ENCODE results near the gene RPS21. TPM values are rescaled to one million over a fixed set of nuclear protein-coding genes. Genes with fewer than 3 reads are reported as not detected.

RPS21 gene
- total RNA-seq, 2 donors from 2014 or later, result 1,109 to 1,318 TPM

DNA sequence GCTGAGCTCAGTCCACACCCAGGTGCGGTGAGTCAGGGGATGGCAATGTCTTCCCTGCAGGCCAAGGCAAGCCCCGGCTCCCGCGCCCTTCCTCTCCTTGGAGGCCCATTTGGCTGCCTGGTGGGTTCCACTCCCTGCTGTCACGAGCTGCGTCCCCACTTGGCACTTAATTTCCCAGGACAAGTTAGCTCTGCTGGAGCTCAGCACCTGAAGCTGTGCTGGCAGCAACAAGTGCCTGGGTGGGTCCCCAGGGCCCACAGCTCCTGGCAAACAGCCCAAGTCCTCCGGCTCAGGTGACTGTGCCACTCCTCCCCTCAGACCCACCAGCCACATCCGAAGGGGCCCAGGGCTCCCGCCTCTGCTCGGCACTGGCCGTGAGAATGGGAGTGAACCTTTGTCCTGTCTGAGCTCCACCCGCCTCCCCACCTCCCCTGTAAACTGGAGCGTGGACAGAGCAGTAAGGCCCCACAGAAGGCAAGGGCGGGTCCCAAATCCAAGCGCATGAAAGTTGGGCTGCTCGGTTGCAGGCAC, 36.7 kb upstream of the RPS21 start:
- peak; percentile 41 for DNase-seq (ENCODE audit: low spot score)
- H3K27ac Mint-ChIP-seq, result no peak overlapping the region
- H3K27me3 Mint-ChIP-seq, result peaks cover 0 to 3% of the 10 kb centered on the region in 2 donors
- no peak for ATAC-seq
- no peaks in the 10 kb centered on the region for H3K4me1 Mint-ChIP-seq (ENCODE audit: low read depth in 2 of 2)
- H3K36me3 Mint-ChIP-seq, result peaks cover 7% of the 10 kb centered on the region
- peaks cover 7% of the 10 kb centered on the region for H3K9me3 Mint-ChIP-seq
- H3K4me3 Mint-ChIP-seq, result no peak overlapping the region

DNA sequence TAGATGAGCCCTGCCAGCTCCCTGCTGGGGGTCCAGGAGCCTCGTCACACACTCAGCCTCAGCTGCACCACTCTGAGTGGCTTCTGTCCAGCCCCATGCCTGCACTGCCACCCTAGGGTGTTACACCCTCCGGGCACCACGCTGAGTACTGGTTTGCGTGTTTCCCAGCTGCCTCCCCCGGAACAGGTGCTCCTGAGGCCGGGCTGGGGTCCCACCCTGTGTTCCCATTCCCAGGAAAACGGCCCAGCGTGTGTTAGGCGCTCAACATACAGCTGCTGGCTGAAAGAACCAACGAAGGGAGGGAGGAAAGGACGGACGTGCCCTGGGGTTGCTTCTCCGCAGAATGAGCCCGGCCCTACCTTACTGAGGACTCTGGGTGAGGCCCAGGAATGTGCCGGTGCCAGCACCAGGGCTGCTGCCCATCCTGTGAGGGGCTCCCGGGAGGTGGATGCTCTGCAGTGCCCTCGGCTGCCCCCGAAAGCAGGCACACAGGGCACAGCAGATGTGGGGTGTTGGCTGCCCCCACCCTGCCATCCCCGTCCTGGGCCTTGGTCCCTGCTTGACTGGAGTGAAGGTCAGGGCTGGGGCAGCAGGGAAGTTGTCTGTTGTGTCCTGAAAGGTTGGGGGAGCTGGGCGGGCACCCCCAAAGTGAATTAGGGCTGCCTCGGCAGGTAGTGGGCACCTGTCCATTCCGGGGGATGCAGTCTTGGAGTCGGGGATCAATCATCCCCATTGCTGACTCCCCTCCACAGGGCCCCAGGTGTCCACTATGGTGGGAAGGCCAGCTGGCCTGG, 36.1 kb upstream of the RPS21 start:
- H3K4me3 Mint-ChIP-seq, result no peak overlapping the region
- peaks cover 7% of the 10 kb centered on the region for H3K36me3 Mint-ChIP-seq
- no peak overlapping the region for H3K27ac Mint-ChIP-seq
- peaks cover 0 to 3% of the 10 kb centered on the region in 2 donors for H3K27me3 Mint-ChIP-seq
- DNase-seq (ENCODE audit: low spot score) (no peak), ATAC-seq (no peak)
- peaks cover 7% of the 10 kb centered on the region for H3K9me3 Mint-ChIP-seq
- H3K4me1 Mint-ChIP-seq (ENCODE audit: low read depth in 2 of 2), result no peaks in the 10 kb centered on the region

DNA sequence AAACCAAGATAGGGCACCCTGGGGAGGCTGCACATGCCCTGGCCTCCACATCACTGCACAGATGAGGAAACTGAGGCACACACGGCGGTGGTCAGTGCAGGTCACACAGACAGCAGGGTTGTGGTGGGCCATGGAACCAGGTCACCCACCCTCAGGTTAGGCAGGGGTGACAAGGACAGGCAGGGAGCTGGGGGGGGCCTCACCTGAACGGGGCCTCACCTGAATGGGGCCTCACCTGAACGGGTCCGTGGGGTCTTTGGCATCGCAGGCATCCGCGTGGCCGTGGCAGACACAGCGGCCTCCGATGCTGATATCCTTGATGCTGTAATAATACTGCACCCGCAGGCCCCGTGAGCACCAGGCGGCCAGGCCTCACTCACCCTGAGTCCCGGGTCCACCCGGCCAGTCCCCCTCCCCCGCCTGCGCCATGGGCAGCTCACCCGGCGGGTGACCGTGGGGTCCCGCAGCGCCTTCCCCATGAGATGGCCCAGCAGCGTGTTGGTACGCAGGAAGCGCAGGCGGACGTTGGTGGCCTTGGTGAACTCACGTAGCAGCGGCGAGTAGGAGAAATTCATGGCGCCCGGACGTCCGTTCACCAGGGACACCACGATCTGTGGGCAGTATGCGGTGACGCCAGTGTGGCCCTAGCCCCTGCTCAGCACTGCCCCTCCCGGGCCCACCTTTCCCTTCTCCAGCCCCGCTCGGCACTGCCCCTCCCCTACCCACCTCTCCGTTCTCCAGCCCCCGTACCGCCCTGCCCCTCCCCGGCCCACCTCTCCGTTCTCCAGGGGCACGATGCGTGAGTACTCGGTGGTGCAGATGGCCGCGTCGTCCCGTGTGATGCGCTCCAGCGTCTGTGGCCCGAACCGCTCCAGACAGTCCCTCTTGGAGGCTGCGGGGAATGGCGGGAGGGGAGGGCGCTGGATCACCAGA, 35.2 kb upstream of the RPS21 start:
- Mint-ChIP-seq H3K9me3 (peaks cover 7% of the 10 kb centered on the region), H3K4me3 (no peak overlapping the region), H3K27me3 (peaks cover 0 to 3% of the 10 kb centered on the region in 2 donors), H3K27ac (no peak overlapping the region), H3K4me1 (ENCODE audit: low read depth in 2 of 2) (no peaks in the 10 kb centered on the region), H3K36me3 (peaks cover 7% of the 10 kb centered on the region)
- ATAC-seq (no peak), DNase-seq (ENCODE audit: low spot score) (no peak)

DNA sequence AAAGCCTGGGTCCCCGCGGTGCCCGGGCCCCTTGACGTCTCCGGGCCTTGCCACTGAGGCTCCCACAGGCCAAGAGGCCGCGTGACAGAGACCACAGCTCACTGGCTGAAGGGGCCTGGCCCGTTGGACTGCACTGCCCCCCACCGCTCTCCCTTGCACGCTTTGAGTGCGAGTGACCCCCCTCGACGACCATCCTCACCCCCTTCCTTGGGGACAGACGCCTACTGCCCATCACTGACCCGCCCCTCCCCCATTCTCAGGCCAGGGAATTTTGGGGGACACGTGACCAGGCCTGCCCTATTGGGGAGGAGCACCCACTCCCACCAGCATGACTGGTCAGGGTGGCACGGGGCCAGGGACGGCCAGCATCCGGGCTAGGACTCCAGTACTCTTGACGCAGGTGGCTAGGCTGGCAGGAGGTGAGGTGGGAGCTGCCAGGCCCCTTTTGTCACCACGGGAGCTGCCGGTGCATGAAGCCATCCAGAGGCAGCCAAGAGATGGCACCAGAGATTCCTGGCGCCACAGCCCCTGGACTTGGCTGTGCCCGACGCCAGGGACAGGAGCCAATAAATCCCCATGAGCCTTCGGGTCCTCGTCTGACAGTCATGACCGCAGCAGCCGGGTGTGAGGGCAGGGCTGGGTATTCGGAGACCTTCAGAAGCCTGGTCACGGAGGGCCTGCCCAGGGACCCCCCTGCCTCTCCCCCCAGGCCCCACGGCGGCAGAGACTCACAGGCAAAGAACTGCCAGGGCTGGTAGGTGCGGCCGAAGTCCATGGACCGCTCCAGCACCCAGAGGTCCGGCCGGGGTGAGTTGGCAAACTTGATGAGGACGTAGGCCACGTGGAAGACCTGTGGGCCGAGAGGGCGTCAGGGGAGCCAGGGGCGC, 34.3 kb upstream of the RPS21 start:
- Mint-ChIP-seq H3K27me3 (peaks cover 0 to 3% of the 10 kb centered on the region in 2 donors), H3K4me1 (ENCODE audit: low read depth in 2 of 2) (no peaks in the 10 kb centered on the region), H3K36me3 (peaks cover 7% of the 10 kb centered on the region), H3K27ac (no peak overlapping the region), H3K9me3 (peaks cover 7% of the 10 kb centered on the region), H3K4me3 (no peak overlapping the region)
- ATAC-seq, result no peak
- no peak for DNase-seq (ENCODE audit: low spot score)

DNA sequence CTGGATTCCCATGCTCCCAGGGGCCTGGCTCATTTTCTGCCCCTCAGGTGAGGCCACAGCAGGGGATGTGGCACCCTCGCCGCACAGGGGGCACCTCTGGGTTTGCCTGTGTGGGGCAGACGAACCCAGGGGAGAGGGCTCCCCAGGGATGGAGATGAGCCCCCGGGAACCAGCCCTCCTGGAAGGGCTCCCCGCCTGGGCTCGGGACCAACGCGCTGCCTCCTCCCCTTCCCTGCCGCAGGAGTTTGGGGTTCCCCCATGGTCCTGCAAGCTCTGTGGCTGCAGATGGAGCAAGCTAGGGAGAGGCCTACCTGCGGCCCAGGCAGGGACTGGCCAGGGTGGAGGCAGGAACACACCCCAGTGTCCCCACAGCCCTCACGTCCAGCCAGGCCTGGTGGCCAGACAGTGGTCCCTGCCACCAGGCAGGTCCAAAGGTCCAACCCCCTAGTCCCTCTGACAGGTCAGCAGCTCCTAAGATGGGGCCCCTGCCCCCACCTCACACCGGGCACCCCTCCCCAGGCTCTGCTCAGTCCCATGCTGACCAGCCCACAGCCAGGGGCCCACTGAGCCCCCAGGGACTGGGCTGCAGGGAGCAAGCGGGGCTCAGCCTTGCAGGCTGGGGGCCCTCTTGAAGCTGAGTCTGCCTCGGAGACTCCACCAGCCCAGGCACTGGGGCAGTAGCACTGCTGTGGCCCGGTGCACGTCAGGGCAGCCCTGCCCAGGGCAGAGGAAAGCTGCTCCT, 33.4 kb upstream of the RPS21 start:
- H3K27me3 Mint-ChIP-seq, result peaks cover 0 to 3% of the 10 kb centered on the region in 2 donors
- no peak overlapping the region for H3K4me3 Mint-ChIP-seq
- no peaks in the 10 kb centered on the region for H3K4me1 Mint-ChIP-seq (ENCODE audit: low read depth in 2 of 2)
- peak in 1 of 2 donors; percentile 11 for ATAC-seq
- DNase-seq (ENCODE audit: low spot score), result no peak
- peaks cover 4% of the 10 kb centered on the region for H3K36me3 Mint-ChIP-seq
- H3K27ac Mint-ChIP-seq, result no peak overlapping the region
- H3K9me3 Mint-ChIP-seq, result peaks cover 7% of the 10 kb centered on the region

DNA sequence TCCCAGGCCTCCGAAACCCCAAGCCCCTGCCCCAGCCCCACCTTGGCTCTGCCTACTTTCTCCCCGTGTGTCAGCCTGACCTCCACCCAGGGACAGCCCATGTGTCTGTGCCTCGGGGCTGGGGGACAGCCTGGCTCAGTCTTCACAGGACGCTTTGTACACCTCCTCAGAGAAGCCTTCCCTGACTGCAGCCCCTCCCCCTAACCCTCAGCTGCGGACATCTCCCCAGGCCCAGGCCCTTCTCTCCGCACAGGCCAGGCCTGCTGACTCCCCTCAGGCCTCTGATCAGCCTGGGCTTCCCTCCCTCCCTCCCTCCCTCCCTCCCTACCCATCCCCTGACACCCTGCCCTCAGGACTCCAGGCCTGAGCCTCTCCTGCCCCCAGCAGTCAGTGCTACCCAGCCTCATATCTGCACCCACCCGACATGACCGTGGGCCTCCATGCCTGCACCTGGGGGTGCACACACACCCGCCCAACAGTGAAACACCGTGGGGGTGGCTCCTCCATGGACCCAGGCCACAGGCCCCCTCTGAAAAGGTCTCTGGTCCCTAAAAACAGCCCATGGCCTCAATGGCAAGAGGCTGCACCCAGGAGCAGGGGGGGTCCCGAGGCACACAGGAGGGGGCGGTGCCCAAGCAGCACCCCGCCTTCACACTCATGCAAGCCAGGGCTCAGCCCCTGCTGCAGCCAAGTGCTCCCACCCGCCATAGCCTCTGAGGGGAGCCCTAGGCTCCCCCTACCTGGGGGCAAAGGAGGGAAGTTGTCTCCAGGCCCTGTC, 32.7 kb upstream of the RPS21 start:
- no peak overlapping the region for H3K27ac Mint-ChIP-seq
- H3K27me3 Mint-ChIP-seq, result no peaks in the 10 kb centered on the region
- H3K4me3 Mint-ChIP-seq, result no peak overlapping the region
- ATAC-seq, result no peak
- H3K9me3 Mint-ChIP-seq, result peaks cover 2% of the 10 kb centered on the region
- no peaks in the 10 kb centered on the region for H3K36me3 Mint-ChIP-seq
- peak; percentile 60 for DNase-seq (ENCODE audit: low spot score)
- no peaks in the 10 kb centered on the region for H3K4me1 Mint-ChIP-seq (ENCODE audit: low read depth in 2 of 2)

DNA sequence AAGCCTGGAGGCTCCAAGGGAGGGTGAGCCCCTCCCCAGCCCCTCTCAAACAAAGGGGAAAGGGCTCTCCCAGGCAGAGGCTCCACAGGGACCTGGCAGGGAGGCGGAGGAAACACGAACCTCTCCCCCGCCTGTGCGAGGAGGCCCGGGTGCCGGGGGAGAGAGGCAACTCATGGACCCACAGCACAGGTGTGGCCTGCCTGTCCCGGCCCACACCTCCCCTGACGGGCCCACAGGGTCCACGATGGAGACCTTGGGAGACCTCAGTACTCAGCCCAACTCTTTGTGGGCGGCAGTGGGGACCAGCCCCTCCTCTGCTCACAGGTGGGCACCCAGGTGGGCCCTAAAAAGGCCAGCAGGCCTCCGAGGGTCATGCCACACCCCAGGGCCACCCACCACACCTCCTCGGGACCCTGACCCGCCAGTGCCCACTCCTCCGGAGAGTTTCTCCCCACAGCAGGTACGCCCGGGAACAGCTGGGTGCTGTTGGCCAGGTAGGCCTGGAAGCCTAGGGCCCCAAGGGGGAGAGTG, 32.0 kb upstream of the RPS21 start:
- Mint-ChIP-seq H3K9me3 (no peaks in the 10 kb centered on the region), H3K27ac (no peak overlapping the region), H3K4me3 (no peak overlapping the region), H3K27me3 (no peaks in the 10 kb centered on the region), H3K4me1 (ENCODE audit: low read depth in 2 of 2) (no peaks in the 10 kb centered on the region), H3K36me3 (no peaks in the 10 kb centered on the region)
- DNase-seq (ENCODE audit: low spot score) (peak; percentile 38), ATAC-seq (no peak)

DNA sequence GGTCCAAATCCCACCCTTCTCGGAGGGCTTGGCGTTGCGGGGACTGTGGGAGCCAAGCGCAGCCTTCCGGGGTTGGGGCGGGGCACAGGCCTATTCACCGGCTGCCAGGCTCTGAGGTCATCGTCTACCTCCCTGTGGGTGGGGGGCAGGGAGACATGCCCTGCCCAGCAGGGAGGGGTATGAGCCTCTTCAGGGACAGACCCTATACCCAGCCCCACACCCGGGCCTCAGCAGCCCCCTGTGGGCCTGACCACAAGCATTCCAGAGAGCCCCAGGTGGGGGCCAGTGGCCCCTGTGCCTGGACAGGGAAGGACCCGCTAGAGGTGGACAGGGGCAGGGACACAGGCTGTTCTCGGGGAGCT, 31.4 kb upstream of the RPS21 start:
- Mint-ChIP-seq H3K4me1 (ENCODE audit: low read depth in 2 of 2) (no peaks in the 10 kb centered on the region), H3K9me3 (no peaks in the 10 kb centered on the region), H3K36me3 (no peaks in the 10 kb centered on the region), H3K27me3 (no peaks in the 10 kb centered on the region), H3K27ac (no peak overlapping the region), H3K4me3 (no peak overlapping the region)
- ATAC-seq (no peak), DNase-seq (ENCODE audit: low spot score) (peak; percentile 22)

DNA sequence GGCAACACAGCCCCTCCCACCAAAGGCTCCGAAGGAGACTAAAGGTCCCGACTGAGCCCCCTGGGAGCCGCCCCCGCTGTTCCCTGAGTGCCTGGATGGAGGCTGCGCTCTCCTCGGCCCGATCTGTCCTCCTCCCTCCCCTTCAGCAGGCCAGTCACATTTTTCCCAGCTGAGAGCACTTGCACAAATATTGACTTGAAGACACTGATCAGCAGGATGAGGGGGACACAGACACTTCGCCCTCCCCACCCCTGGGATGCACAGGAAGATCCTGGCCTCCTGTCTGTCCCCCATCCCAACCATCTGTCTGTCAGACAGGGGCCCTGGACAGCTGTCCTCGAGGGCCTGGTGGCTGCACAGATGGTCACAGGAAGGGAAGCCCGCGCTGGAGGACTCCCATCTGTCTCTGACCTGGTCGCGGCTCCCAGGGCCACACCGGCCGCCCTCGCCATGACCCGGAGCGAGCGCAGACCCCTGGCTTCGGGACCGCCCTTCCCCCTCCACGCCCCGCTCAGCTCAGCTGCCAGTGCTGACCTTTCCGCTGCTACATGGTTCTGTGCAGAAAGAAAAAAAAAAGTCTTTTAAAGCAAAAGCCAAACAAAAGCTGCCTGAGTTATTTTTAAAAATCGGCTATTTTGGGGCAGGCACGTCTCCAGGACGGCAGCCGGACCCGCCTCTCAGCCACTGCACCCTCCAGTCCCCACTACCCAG, 30.9 kb upstream of the RPS21 start:
- Mint-ChIP-seq H3K4me3 (no peak overlapping the region), H3K27ac (no peak overlapping the region), H3K4me1 (ENCODE audit: low read depth in 2 of 2) (no peaks in the 10 kb centered on the region), H3K27me3 (no peaks in the 10 kb centered on the region), H3K36me3 (no peaks in the 10 kb centered on the region), H3K9me3 (no peaks in the 10 kb centered on the region)
- DNase-seq (ENCODE audit: low spot score) (peak; percentile 59), ATAC-seq (no peak)

DNA sequence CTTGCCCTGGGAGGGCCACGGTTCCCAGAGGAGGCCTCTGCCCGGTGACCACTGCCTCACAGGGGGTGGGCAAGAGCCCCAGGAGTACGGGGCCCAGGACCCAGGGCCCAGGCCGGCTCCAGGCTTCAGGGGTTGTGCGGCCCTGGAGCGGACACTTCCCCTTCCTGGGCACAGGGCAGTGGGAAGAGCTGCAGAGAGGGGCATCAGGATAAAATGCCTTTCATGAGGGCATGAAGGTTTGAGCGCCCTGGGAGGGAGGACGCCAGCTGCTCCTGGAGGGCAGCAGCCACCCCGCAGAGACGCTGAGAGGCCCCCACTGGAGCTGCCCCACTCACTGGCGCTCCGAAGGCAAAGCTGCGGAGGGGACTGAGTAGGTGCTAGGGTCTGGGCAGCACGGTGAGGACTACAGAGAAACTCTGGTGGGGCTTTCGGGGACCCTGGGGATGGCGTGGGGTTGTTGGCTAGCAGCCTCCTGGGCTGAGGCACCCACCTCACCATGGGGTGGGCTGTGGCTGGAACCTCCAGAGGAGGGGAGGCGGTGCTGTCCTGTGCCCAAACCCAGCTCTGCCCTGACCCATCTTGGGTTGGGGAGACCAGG, 30.2 kb upstream of the RPS21 start:
- DNase-seq (ENCODE audit: low spot score), result peak; percentile 55
- Mint-ChIP-seq H3K27ac (no peak overlapping the region), H3K9me3 (no peaks in the 10 kb centered on the region), H3K36me3 (no peaks in the 10 kb centered on the region), H3K27me3 (no peaks in the 10 kb centered on the region), H3K4me1 (ENCODE audit: low read depth in 2 of 2) (no peaks in the 10 kb centered on the region), H3K4me3 (no peak overlapping the region)
- ATAC-seq, result no peak

DNA sequence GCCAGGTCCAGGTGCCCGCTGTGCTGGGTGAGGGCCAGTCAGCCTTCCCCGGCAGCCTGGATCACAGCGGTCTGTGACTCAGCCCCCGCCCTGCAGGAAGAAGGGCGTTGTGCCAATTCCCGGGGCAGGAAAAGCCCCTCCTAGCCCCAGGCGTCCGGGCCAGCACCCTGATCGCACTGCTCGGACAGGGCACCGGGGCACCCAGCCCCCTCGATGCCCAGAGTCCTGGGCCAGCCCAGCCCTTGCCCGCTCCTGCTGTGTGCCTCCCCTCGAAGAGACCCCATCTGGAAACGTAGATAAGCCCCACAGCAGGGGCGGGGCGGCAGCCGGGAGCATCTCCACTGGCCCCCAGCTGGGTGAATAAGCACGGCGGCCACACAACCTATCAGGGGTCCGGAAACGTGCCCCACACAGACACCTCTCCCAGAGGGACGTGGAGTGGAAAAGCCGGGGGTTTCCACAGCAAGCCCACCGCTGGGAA, 29.7 kb upstream of the RPS21 start:
- Mint-ChIP-seq H3K4me3 (no peak overlapping the region), H3K27me3 (no peaks in the 10 kb centered on the region), H3K36me3 (no peaks in the 10 kb centered on the region), H3K4me1 (ENCODE audit: low read depth in 2 of 2) (no peaks in the 10 kb centered on the region), H3K27ac (no peak overlapping the region), H3K9me3 (no peaks in the 10 kb centered on the region)
- ATAC-seq (no peak), DNase-seq (ENCODE audit: low spot score) (no peak)
